Spleen (tissue), 11 donors: Measurements from ENCODE around the gene ADARB2. TPM values are rescaled to one million over a fixed set of nuclear protein-coding genes. Genes with fewer than 3 reads are reported as not detected.

Experiments used
- DNase-seq: peaks from one replicate; pipeline ENCODE4 v3.0.0-alpha.2; 2020
- H3K27ac ChIP-seq, 8 donors: fragments of 200-600 bp; sonication (generic) in 7 of 8; 1 replicate in 4 of 8; 2 replicates in 4 of 8; pipeline versions ENCODE4 v1.5.0 to v1.8.0; 2016 to 2021; ENCODE audit warnings: inconsistent platforms in 4 of 8, mild to moderate bottlenecking in 4 of 8, moderate library complexity in 1 of 8
- H3K27me3 ChIP-seq, 7 donors: fragments of 200-600 bp; sonication (generic) in 6 of 7; replicated peaks in 1 of 7; 1 replicate in 4 of 7; 2 replicates in 3 of 7; pipeline versions ENCODE4 v1.5.0 to v1.8.0; 2016 to 2021; ENCODE audit warnings: inconsistent platforms in 3 of 7, mild to moderate bottlenecking in 1 of 7
- H3K36me3 ChIP-seq, 6 donors: fragments of 200-600 bp; sonication (generic) in 5 of 6; 1 replicate in 4 of 6; 2 replicates in 2 of 6; pipeline versions ENCODE4 v1.5.0 to v1.8.0; 2016 to 2021; ENCODE audit warnings: inconsistent platforms in 2 of 6
- H3K4me1 ChIP-seq, 6 donors: fragments of 200-600 bp; sonication (generic) in 5 of 6; 1 replicate in 3 of 6; 2 replicates in 3 of 6; pipeline versions ENCODE4 v1.5.0 to v1.8.0; 2016 to 2021; ENCODE audit warnings: inconsistent platforms in 3 of 6
- H3K4me3 ChIP-seq, 8 donors: fragments of 200-600 bp; sonication (generic) in 7 of 8; 1 replicate in 4 of 8; 2 replicates in 4 of 8; pipeline versions ENCODE4 v1.5.0 to v1.8.0; 2016 to 2021; ENCODE audit warnings: inconsistent platforms in 4 of 8, mild to moderate bottlenecking in 4 of 8, moderate library complexity in 2 of 8
- H3K9me3 ChIP-seq, 8 donors: fragments of 200-600 bp; sonication (generic) in 7 of 8; 1 replicate in 4 of 8; 2 replicates in 4 of 8; pipeline versions ENCODE4 v1.5.0 to v1.8.0; 2016 to 2021; ENCODE audit warnings: inconsistent platforms in 4 of 8
- POLR2A ChIP-seq, 3 donors: fragments of 450-650 bp; IDR thresholded peaks; one replicate each; pipeline ENCODE4 v1.5.1; 2017; ENCODE audit warnings: antibody characterized with exemption in 3 of 3, mild to moderate bottlenecking in 1 of 3
- POLR2AphosphoS5 ChIP-seq, 3 donors: sonication (generic); formaldehyde crosslinking; IDR thresholded peaks; one replicate each; pipeline ENCODE4 v1.5.1; 2017; ENCODE audit warnings: antibody characterized with exemption in 3 of 3
- WGBS, 5 donors: extraction: QIAGEN DNeasy Blood & Tissue Kit in 3 of 5; methylation state at CpG; one replicate each; pipeline versions ENCODE4 v1.1.5 to v1.1.7; 2013 to 2018; 5-methylcytosine and 5-hydroxymethylcytosine counted together
- intact Hi-C: fragments of 100-400 bp; cut with DNase I; formaldehyde crosslinking; loops from one replicate; pipeline ENCODE4 v1.15.0; 2023; ENCODE audit warnings: low total_unique reads
- polyA plus RNA-seq, 3 donors: library from polyadenylated mRNA; stranded (reverse); fragments of 200-250 nt; gene quantifications; one replicate each; pipeline ENCODE4 v1.2.1, GENCODE V29; 2013
- total RNA-seq, 7 donors: library from RNA; depleted of rRNA in 3 of 7; stranded (reverse); fragments of >200 nt in 3 of 7; fragmentation: NEBNext Ultra II Directional in 4 of 7; extraction: Animal tissue kit (Norgen Biotek cat#: 25700) in 4 of 7; gene quantifications; one replicate each; pipeline versions ENCODE4 v1.1.0 to v1.2.1, GENCODE V29; 2016 to 2021
- TF ChIP-seq, protein P1 (sequence below), 11 experiments: fragments of 200-600 bp in 7 of 11; fragments of 450-650 bp in 4 of 11; sonication (generic) in 4 of 11; IDR thresholded peaks in 8 of 11; conservative IDR thresholded peaks in 3 of 11; 1 replicate in 7 of 11; 2 replicates in 4 of 11; pipeline versions ENCODE4 v1.4.0 to v1.8.0; 2016 to 2021; ENCODE audit warnings: antibody characterized with exemption in 11 of 11, inconsistent platforms in 4 of 11, mild to moderate bottlenecking in 1 of 11
- donor health status: healthy with polysubstance abuse.
- donor health status: DM: no; HTN: no; CAD: no; lungs with moderate emphysema.
- donor health status: DM: no; HTN: no; CAD: no.
- donor health status: Bipolar disorder and iron deficiency.
- donor health status: healthy.
- donor health status: DM: no; HTN: no; CAD: no.
- donor health status: DM: yes; HTN: yes; CAD: no.

ADARB2 gene
- total and polyA plus RNA-seq, 10 donors: 0.05 to 8.1 (median 0.96) TPM

- Histone ChIP-seq H3K27me3 (peaks cover 0 to 62% (median 0%) of the 10 kb centered on the region in 7 donors), H3K4me1 (peaks cover 0 to 36% (median 15%) of the 10 kb centered on the region in 6 donors), H3K9me3 (no peaks in the 10 kb centered on the region), H3K36me3 (no peaks in the 10 kb centered on the region), H3K27ac (no peak overlapping the region), H3K4me3 (no peak overlapping the region)
- TF ChIP-seq, protein P1, sequence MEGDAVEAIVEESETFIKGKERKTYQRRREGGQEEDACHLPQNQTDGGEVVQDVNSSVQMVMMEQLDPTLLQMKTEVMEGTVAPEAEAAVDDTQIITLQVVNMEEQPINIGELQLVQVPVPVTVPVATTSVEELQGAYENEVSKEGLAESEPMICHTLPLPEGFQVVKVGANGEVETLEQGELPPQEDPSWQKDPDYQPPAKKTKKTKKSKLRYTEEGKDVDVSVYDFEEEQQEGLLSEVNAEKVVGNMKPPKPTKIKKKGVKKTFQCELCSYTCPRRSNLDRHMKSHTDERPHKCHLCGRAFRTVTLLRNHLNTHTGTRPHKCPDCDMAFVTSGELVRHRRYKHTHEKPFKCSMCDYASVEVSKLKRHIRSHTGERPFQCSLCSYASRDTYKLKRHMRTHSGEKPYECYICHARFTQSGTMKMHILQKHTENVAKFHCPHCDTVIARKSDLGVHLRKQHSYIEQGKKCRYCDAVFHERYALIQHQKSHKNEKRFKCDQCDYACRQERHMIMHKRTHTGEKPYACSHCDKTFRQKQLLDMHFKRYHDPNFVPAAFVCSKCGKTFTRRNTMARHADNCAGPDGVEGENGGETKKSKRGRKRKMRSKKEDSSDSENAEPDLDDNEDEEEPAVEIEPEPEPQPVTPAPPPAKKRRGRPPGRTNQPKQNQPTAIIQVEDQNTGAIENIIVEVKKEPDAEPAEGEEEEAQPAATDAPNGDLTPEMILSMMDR (IDR thresholded peaks at IDR 0.05 in 8 of 11, conservative IDR thresholded peaks at IDR 0.05 in 3 of 11): no peak
- TF ChIP-seq POLR2AphosphoS5 (IDR thresholded peaks at IDR 0.05) (no peak), POLR2A (IDR thresholded peaks at IDR 0.05) (no peak)
- intact Hi-C loops: no loop called here
- 79 to 86% (median 81%) methylated on average over 9 of the region's 9 CpGs for WGBS, 5 donors
- no peak for DNase-seq
Measured at GRCh38 chr10:1419796-1420610, 317.3 kb downstream of the ADARB2 start.

GRCh38 chr10:1418031-1418550, 319.2 kb downstream of the ADARB2 start:
- TF ChIP-seq POLR2AphosphoS5 (IDR thresholded peaks at IDR 0.05) (no peak), POLR2A (IDR thresholded peaks at IDR 0.05) (no peak)
- TF ChIP-seq, protein P1 (IDR thresholded peaks at IDR 0.05 in 8 of 11, conservative IDR thresholded peaks at IDR 0.05 in 3 of 11): no peak
- intact Hi-C loops: no loop called here
- peak; percentile 43 for DNase-seq
- WGBS, 5 donors: 82 to 92% (median 91%) methylated on average over 15 to 17 of the region's 17 CpGs
- peaks cover 0 to 60% (median 2%) of the 10 kb centered on the region in 7 donors for H3K27me3 ChIP-seq
- no peaks in the 10 kb centered on the region for H3K36me3 ChIP-seq
- H3K4me3 ChIP-seq: no peak overlapping the region
- no peak overlapping the region for H3K27ac ChIP-seq
- peaks cover 0 to 21% (median 11%) of the 10 kb centered on the region in 6 donors for H3K4me1 ChIP-seq
- no peaks in the 10 kb centered on the region for H3K9me3 ChIP-seq

GRCh38 chr10:1417574-1417973, 319.8 kb downstream of the ADARB2 start:
- peaks cover 0 to 23% (median 12%) of the 10 kb centered on the region in 6 donors for H3K4me1 ChIP-seq
- peak; percentile 54 for DNase-seq
- TF ChIP-seq, protein P1 (IDR thresholded peaks at IDR 0.05 in 8 of 11, conservative IDR thresholded peaks at IDR 0.05 in 3 of 11): no peak
- TF ChIP-seq POLR2AphosphoS5 (IDR thresholded peaks at IDR 0.05) (no peak), POLR2A (IDR thresholded peaks at IDR 0.05) (no peak)
- H3K4me3 ChIP-seq: no peak overlapping the region
- peaks cover 0 to 60% (median 5%) of the 10 kb centered on the region in 7 donors for H3K27me3 ChIP-seq
- WGBS, 5 donors: 87 to 97% (median 95%) methylated on average over 10 of the region's 10 CpGs
- no peaks in the 10 kb centered on the region for H3K9me3 ChIP-seq
- no peak overlapping the region for H3K27ac ChIP-seq
- intact Hi-C loops: no loop called here
- H3K36me3 ChIP-seq: no peaks in the 10 kb centered on the region

GRCh38 chr10:1416456-1417037, 320.8 kb downstream of the ADARB2 start:
- DNase-seq: peak; percentile 56
- intact Hi-C loops: no loop called here
- peaks cover 0 to 25% (median 14%) of the 10 kb centered on the region in 6 donors for H3K4me1 ChIP-seq
- H3K36me3 ChIP-seq: no peaks in the 10 kb centered on the region
- H3K27ac ChIP-seq: no peak overlapping the region
- WGBS, 5 donors: 89 to 94% (median 92%) methylated on average over 7 to 8 of the region's 8 CpGs
- H3K9me3 ChIP-seq: no peaks in the 10 kb centered on the region
- peaks cover 0 to 69% (median 10%) of the 10 kb centered on the region in 7 donors for H3K27me3 ChIP-seq
- no peak for TF ChIP-seq POLR2A (IDR thresholded peaks at IDR 0.05)
- no peak for TF ChIP-seq POLR2AphosphoS5 (IDR thresholded peaks at IDR 0.05)
- TF ChIP-seq, protein P1 (IDR thresholded peaks at IDR 0.05 in 8 of 11, conservative IDR thresholded peaks at IDR 0.05 in 3 of 11): no peak
- H3K4me3 ChIP-seq: no peak overlapping the region
